Ovary (tissue), 9 donors: ENCODE measurements around the gene NOTO. TPM values are rescaled to one million over a fixed set of nuclear protein-coding genes. Genes with fewer than 3 reads are reported as not detected.

Source experiments
- DNase-seq, 5 donors: peaks; one replicate each; pipeline ENCODE4 v3.0.0-alpha.2; 2019 to 2020
- H3K27ac ChIP-seq, 2 donors: fragments of 200-600 bp; one replicate each; pipeline versions ENCODE4 v1.5.1 to v1.8.0; 2019 to 2022
- H3K27me3 ChIP-seq: fragments of 200-600 bp; one replicate; pipeline ENCODE4 v1.8.0; 2022
- H3K36me3 ChIP-seq: fragments of 200-600 bp; sonication (generic); one replicate; pipeline ENCODE4 v1.5.1; 2019
- H3K4me1 ChIP-seq: one replicate; pipeline ENCODE4 v1.8.1; 2013; ENCODE audit warnings: mild to moderate bottlenecking, moderate library complexity; ENCODE audit not compliant: insufficient read depth
- H3K4me3 ChIP-seq: fragments of 200-600 bp; sonication (generic); one replicate; pipeline ENCODE4 v1.5.1; 2017
- H3K9me3 ChIP-seq, 2 donors: fragments of 200-600 bp in 1 of 2; sonication (generic) in 1 of 2; one replicate each; pipeline versions ENCODE4 v1.5.1 to v1.8.1; 2013 to 2019; ENCODE audit warnings: mild to moderate bottlenecking in 1 of 2, moderate library complexity in 1 of 2
- EP300 ChIP-seq: sonication (generic); formaldehyde crosslinking; IDR thresholded peaks from one replicate; pipeline ENCODE4 v1.6.1; 2017; ENCODE audit warnings: antibody characterized with exemption
- POLR2A ChIP-seq: fragments of 450-650 bp; IDR thresholded peaks from one replicate; pipeline ENCODE4 v1.6.1; 2017; ENCODE audit warnings: antibody characterized with exemption, mild to moderate bottlenecking, moderate library complexity
- WGBS, 3 donors: extraction: QIAGEN DNeasy Blood & Tissue Kit in 1 of 3; methylation state at CpG; one replicate each; pipeline versions ENCODE4 v1.1.5 to v1.1.7; 2013 to 2017; 5-methylcytosine and 5-hydroxymethylcytosine counted together
- intact Hi-C, 4 donors: fragments of 100-400 bp; cut with DNase I; formaldehyde crosslinking; loops; one replicate each; pipeline versions ENCODE4 v1.11.0 to v1.15.1; 2022 to 2023
- polyA plus RNA-seq, 2 donors: library from polyadenylated mRNA; stranded (reverse); fragments of 200-250 nt in 1 of 2; fragments of 350-450 nt in 1 of 2; fragmentation: Illumina TruSeq in 1 of 2; extraction: RNeasy Lipid Tissue Mini Kit (QIAGEN cat#74804) in 1 of 2; gene quantifications; one replicate each; pipeline ENCODE4 v1.2.3, GENCODE V29; 2013 to 2014
- total RNA-seq, 7 donors: library from RNA; depleted of rRNA in 2 of 7; stranded (reverse); fragments of >200 nt in 2 of 7; fragmentation: NEBNext Ultra II Directional in 3 of 7; extraction: Animal tissue kit (Norgen Biotek cat#: 25700) in 3 of 7; gene quantifications; one replicate each; pipeline versions ENCODE4 v1.1.0 to v1.2.4, GENCODE V29; 2016 to 2023
- TF ChIP-seq, protein P1 (sequence below), 3 donors: fragments of 450-650 bp in 2 of 3; fragments of 200-600 bp in 1 of 3; IDR thresholded peaks; one replicate each; pipeline versions ENCODE4 v1.5.1 to v1.8.0; 2016 to 2022; ENCODE audit warnings: antibody characterized with exemption in 3 of 3, mild to moderate bottlenecking in 1 of 3
- donor health status: DM: no; HTN: no; CAD: no; lungs with moderate emphysema.
- donor health status: DM: no; HTN: no; CAD: no.
- donor health status: Bipolar disorder and iron deficiency.
- donor health status: DM: yes; HTN: yes; CAD: no.
- donor health status: DM: no; HTN: no; CAD: no.
- donor health status: DM: yes; HTN: yes; CAD: no.

NOTO gene
- total and polyA plus RNA-seq, 9 donors = not detected

DNA sequence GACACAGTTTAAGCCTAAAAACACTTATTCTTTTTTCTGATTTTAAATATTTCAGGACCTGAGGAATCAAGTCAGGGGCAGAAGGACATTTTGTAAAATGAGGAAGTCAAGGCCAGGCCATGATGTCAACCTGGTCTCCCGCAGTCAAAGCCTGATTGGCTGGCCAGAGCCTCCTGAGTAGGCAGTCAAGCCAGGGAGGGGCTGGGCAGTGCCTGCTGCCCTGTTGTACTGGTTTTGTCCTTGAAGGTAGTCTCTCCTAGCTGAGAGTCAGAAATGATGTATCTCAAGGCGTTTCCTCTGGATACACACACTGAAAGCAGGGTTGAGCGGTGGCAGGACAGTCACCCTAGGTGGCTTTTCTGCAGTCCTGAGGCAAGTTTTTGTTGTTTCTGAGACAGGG, 51.5 kb downstream of the NOTO start:
- no peaks in the 10 kb centered on the region for H3K9me3 ChIP-seq
- no peak for DNase-seq
- no peak overlapping the region for H3K27ac ChIP-seq
- H3K4me1 ChIP-seq = peaks cover 3% of the 10 kb centered on the region
- H3K36me3 ChIP-seq = no peaks in the 10 kb centered on the region
- intact Hi-C loops = no loop called here
- no peaks in the 10 kb centered on the region for H3K27me3 ChIP-seq
- TF ChIP-seq POLR2A = no peak
- TF ChIP-seq, protein P1, sequence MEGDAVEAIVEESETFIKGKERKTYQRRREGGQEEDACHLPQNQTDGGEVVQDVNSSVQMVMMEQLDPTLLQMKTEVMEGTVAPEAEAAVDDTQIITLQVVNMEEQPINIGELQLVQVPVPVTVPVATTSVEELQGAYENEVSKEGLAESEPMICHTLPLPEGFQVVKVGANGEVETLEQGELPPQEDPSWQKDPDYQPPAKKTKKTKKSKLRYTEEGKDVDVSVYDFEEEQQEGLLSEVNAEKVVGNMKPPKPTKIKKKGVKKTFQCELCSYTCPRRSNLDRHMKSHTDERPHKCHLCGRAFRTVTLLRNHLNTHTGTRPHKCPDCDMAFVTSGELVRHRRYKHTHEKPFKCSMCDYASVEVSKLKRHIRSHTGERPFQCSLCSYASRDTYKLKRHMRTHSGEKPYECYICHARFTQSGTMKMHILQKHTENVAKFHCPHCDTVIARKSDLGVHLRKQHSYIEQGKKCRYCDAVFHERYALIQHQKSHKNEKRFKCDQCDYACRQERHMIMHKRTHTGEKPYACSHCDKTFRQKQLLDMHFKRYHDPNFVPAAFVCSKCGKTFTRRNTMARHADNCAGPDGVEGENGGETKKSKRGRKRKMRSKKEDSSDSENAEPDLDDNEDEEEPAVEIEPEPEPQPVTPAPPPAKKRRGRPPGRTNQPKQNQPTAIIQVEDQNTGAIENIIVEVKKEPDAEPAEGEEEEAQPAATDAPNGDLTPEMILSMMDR (IDR thresholded peaks at IDR 0.05) = no peak
- no peak for TF ChIP-seq EP300
- H3K4me3 ChIP-seq = no peak overlapping the region
- WGBS, 3 donors = 66 to 69% (median 66%) methylated on average over 3 of the region's 3 CpGs

DNA sequence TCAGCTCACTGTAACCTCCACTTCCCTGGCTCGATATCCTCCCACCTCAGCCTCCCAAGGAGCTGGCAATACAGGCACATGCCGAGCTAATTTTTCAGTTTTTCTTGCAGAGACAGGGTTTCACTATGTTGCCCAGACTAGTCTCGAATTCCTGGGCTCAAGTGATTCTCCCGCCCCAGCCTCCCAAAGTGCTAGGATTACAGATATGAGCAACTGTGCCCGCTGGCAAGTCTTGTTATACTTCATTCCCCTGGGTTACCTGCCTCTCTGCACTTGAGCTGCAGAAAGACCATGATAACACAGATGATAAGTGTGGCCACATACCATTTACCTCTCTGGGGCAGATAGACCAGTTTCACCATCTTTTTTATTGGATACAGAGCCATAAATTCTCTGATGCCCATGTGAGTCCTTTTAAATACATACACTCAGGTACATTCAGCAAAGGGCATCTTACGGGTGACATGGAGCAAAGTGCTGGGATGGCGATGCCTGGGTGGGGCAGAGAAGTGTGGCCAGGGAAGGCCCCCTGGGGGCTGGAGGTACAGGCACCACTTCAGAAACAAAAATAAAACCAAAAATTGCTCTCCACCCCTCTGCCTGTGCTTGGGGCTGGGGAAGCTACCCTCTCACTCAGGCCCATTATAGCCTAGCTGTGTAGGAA, 52.1 kb downstream of the NOTO start:
- no peaks in the 10 kb centered on the region for H3K27me3 ChIP-seq
- H3K4me1 ChIP-seq = peaks cover 3% of the 10 kb centered on the region
- TF ChIP-seq, protein P1 (IDR thresholded peaks at IDR 0.05) = no peak
- no peak for TF ChIP-seq EP300
- no peak for DNase-seq
- intact Hi-C loops = no loop called here
- H3K27ac ChIP-seq = no peak overlapping the region
- no peaks in the 10 kb centered on the region for H3K9me3 ChIP-seq
- no peak overlapping the region for H3K4me3 ChIP-seq
- H3K36me3 ChIP-seq = no peaks in the 10 kb centered on the region
- WGBS, 3 donors = 84 to 89% (median 85%) methylated on average over 7 of the region's 7 CpGs

DNA sequence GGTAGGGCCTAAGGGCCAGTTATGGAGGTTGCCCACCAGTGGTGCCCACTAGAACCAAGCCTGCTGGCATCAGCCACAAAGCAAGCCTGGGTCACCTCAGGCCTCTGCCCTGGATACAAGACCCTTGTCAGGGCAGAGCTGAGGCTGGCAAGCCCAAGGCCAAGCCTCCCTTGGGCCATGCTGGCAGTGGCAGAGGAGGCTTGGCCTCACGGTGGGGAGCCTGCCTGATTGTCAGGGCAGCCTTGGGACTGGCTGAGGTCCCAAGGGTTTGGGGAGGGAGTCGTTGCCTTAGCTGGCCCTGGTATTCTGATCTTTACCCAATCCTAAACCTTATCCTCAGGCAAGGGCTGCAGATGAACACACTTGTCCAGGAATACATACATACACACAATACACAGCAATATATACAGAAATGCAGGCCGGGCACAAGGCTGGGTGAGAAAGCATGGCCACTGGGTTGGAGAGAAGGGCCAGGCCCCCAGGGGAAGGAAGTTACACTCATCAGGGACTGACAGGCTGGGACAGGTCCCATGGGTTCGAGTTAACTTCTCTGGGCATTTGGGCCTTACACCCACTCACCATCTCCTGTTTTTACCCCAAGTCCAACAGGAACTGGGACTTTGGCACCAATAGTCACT, 52.8 kb downstream of the NOTO start:
- intact Hi-C loops = no loop called here
- no peaks in the 10 kb centered on the region for H3K9me3 ChIP-seq
- peaks cover 1% of the 10 kb centered on the region for H3K4me1 ChIP-seq
- H3K27ac ChIP-seq = no peak overlapping the region
- 55 to 68% (median 57%) methylated on average over 4 of the region's 4 CpGs for WGBS, 3 donors
- DNase-seq = no peak
- no peak for TF ChIP-seq EP300
- TF ChIP-seq POLR2A = no peak
- TF ChIP-seq, protein P1 (IDR thresholded peaks at IDR 0.05) = no peak
- H3K36me3 ChIP-seq = no peaks in the 10 kb centered on the region
- H3K4me3 ChIP-seq = no peak overlapping the region
- no peaks in the 10 kb centered on the region for H3K27me3 ChIP-seq

DNA sequence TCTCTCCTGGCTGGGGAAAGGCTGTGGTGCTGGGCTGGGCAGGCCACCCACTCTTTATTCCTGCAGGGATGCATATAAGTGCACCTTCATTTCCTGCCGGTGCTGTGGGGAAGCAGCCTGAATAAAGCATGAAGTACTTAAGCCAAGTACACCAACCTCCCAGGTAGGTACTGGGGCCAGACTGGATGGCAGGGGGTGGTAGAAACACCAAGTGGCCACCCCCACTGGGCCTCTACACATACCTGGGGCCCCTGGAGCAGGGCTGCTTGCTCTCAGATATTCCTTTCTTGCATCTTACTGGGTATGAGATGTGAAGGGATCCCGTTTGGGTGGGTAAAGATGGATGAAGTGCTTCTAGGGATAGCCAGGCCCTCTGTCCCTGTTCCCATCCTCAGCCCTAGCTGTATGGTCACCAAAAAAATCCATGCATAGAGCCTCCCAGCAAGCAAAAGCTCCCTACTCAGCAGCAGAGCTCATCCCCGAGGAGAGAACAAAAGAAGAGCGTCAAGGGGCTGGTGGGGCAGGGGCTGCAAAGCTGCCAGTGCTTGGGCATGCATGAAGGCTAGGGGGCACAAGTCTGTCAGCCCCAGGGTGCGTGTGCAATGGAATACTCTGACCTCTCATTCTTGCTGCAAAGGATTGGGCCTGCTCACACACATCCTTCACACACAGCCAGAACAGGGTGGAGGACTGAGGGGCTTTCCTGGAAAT, 53.7 kb downstream of the NOTO start:
- no peak for DNase-seq
- Histone ChIP-seq H3K36me3 (no peaks in the 10 kb centered on the region), H3K27ac (no peak overlapping the region), H3K9me3 (no peaks in the 10 kb centered on the region), H3K4me1 (no peaks in the 10 kb centered on the region), H3K4me3 (no peak overlapping the region), H3K27me3 (no peaks in the 10 kb centered on the region)
- intact Hi-C loops = no loop called here
- TF ChIP-seq, protein P1 (IDR thresholded peaks at IDR 0.05) = no peak
- TF ChIP-seq POLR2A = no peak
- no peak for TF ChIP-seq EP300
- 61 to 69% (median 64%) methylated on average over 5 of the region's 5 CpGs for WGBS, 3 donors
